ENCODE results near the gene AGTR1.
A peak's percentile ranks its signal among the peaks of the same experiment; 100 is the strongest.

The AGTR1 gene

DNA sequence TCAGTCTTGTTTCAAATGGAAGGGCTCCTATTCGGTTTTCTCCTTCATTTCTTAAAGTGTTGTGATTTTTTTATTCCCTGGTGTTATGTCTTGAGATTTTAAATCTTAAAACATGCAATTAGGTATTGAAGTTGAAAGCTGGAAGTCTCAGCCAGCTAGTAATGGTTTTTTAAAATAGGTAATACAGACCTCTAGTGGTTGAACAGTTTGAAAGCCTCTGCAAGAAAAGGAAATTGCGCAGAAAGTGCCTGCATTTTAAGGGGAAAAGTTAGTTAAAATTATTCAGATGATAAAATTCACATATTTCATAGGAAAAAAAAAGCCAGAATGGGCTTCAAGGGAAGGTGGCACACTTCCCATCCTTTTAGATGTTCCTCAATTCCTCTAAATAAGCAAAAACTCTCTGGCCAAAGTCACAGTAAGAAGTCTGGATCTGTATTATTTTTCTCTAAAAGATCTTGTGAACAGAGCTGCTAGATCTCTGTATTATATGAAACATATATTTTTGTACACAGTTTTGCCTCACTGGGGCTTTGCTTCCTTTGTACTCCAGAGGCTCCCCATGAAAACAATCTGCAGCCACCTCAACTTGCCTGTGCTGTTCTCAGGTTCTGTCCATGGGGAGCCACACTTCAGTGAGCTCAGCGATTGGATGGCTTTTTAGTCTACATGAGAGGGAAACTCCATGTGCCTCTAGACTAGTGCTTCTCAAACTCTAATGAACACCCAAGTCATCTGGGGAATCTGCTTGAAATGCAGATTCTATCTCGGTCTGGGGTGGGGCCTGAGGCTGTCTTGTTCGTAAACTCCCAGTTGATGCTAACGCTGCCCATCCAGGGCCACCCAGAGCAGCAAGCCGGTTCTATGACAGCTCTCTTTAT is 21.5 kb downstream of the AGTR1 start:
- Histone ChIP-seq H3K27me3 (ENCODE audit: insufficient read depth, low read length) (no peaks in the 10 kb centered on the region), H3K79me2 (ENCODE audit: control insufficient read depth, insufficient read depth, low read length, unreplicated experiment) (no peaks in the 10 kb centered on the region), H3K4me1 (ENCODE audit: control insufficient read depth, insufficient read depth, low read length, unreplicated experiment) (peaks cover 13% of the 10 kb centered on the region), H2AFZ (ENCODE audit: low read length, unreplicated experiment) (no peak overlapping the region), H3K27ac (ENCODE audit: low read depth, low read length) (no peak overlapping the region), H3K4me3 (ENCODE audit: low read depth, low read length) (no peak overlapping the region), H3K36me3 (ENCODE audit: insufficient read depth, low read length) (no peaks in the 10 kb centered on the region)

GRCh38 chr3:148720873-148721272 is 23.2 kb downstream of the AGTR1 start:
- H3K27me3 ChIP-seq (ENCODE audit: insufficient read depth, low read length) = no peaks in the 10 kb centered on the region
- no peaks in the 10 kb centered on the region for H3K79me2 ChIP-seq (ENCODE audit: control insufficient read depth, insufficient read depth, low read length, unreplicated experiment)
- H2AFZ ChIP-seq (ENCODE audit: low read length, unreplicated experiment) = no peak overlapping the region
- no peaks in the 10 kb centered on the region for H3K36me3 ChIP-seq (ENCODE audit: insufficient read depth, low read length)
- H3K4me3 ChIP-seq (ENCODE audit: low read depth, low read length) = no peak overlapping the region
- no peak overlapping the region for H3K27ac ChIP-seq (ENCODE audit: low read depth, low read length)
- peaks cover 13% of the 10 kb centered on the region for H3K4me1 ChIP-seq (ENCODE audit: control insufficient read depth, insufficient read depth, low read length, unreplicated experiment)

GRCh38 chr3:148723631-148724030 is 25.9 kb downstream of the AGTR1 start:
- Histone ChIP-seq H3K79me2 (ENCODE audit: control insufficient read depth, insufficient read depth, low read length, unreplicated experiment) (no peaks in the 10 kb centered on the region), H2AFZ (ENCODE audit: low read length, unreplicated experiment) (peak overlapping the region; percentile 51), H3K36me3 (ENCODE audit: insufficient read depth, low read length) (no peaks in the 10 kb centered on the region), H3K27ac (ENCODE audit: low read depth, low read length) (0 out of 2 replicates have a peak overlapping the region, but pooled peaks have one; percentile 5), H3K4me3 (ENCODE audit: low read depth, low read length) (0 out of 2 replicates have a peak overlapping the region, but pooled peaks have one; percentile 4), H3K27me3 (ENCODE audit: insufficient read depth, low read length) (no peaks in the 10 kb centered on the region), H3K4me1 (ENCODE audit: control insufficient read depth, insufficient read depth, low read length, unreplicated experiment) (peaks cover 7% of the 10 kb centered on the region)

- Histone ChIP-seq H3K27ac (ENCODE audit: low read depth, low read length) (no peak overlapping the region), H3K4me1 (ENCODE audit: control insufficient read depth, insufficient read depth, low read length, unreplicated experiment) (peaks cover 7% of the 10 kb centered on the region), H3K79me2 (ENCODE audit: control insufficient read depth, insufficient read depth, low read length, unreplicated experiment) (no peaks in the 10 kb centered on the region), H2AFZ (ENCODE audit: low read length, unreplicated experiment) (no peak overlapping the region), H3K36me3 (ENCODE audit: insufficient read depth, low read length) (no peaks in the 10 kb centered on the region), H3K4me3 (ENCODE audit: low read depth, low read length) (no peak overlapping the region), H3K27me3 (ENCODE audit: insufficient read depth, low read length) (no peaks in the 10 kb centered on the region)
Measured at GRCh38 chr3:148727231-148727630, 29.5 kb downstream of the AGTR1 start.

GRCh38 chr3:148728753-148729152 is 31.1 kb downstream of the AGTR1 start:
- Histone ChIP-seq H3K27ac (ENCODE audit: low read depth, low read length) (no peak overlapping the region), H3K79me2 (ENCODE audit: control insufficient read depth, insufficient read depth, low read length, unreplicated experiment) (no peaks in the 10 kb centered on the region), H3K27me3 (ENCODE audit: insufficient read depth, low read length) (no peaks in the 10 kb centered on the region), H3K36me3 (ENCODE audit: insufficient read depth, low read length) (no peaks in the 10 kb centered on the region), H3K4me1 (ENCODE audit: control insufficient read depth, insufficient read depth, low read length, unreplicated experiment) (peaks cover 3% of the 10 kb centered on the region), H2AFZ (ENCODE audit: low read length, unreplicated experiment) (no peak overlapping the region), H3K4me3 (ENCODE audit: low read depth, low read length) (no peak overlapping the region)

- no peaks in the 10 kb centered on the region for H3K36me3 ChIP-seq (ENCODE audit: insufficient read depth, low read length)
- H3K27ac ChIP-seq (ENCODE audit: low read depth, low read length) = no peak overlapping the region
- H3K27me3 ChIP-seq (ENCODE audit: insufficient read depth, low read length) = no peaks in the 10 kb centered on the region
- no peaks in the 10 kb centered on the region for H3K79me2 ChIP-seq (ENCODE audit: control insufficient read depth, insufficient read depth, low read length, unreplicated experiment)
- no peak overlapping the region for H3K4me3 ChIP-seq (ENCODE audit: low read depth, low read length)
- no peaks in the 10 kb centered on the region for H3K4me1 ChIP-seq (ENCODE audit: control insufficient read depth, insufficient read depth, low read length, unreplicated experiment)
- H2AFZ ChIP-seq (ENCODE audit: low read length, unreplicated experiment) = no peak overlapping the region
Measured at GRCh38 chr3:148729476-148730055, 31.9 kb downstream of the AGTR1 start.

DNA sequence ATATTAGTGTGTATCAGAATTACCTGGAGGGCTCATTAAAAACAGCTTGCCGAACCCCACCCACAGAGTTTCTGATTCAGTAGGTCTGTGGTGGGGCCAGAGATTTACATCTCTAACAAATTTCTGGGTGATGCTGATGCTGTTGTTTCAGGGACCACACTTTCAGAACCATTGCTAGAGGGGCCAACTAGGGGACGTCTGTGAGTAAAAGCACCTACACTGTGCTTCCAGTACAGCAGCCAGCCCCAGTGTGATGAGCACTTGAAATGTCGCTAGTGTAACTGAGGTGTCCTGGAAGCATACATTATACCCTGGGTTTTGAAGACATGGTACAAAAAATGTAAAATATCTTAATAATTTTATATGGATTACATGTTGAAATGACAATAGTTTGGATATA is 33.0 kb downstream of the AGTR1 start:
- Histone ChIP-seq H3K27ac (ENCODE audit: low read depth, low read length) (no peak overlapping the region), H3K27me3 (ENCODE audit: insufficient read depth, low read length) (no peaks in the 10 kb centered on the region), H2AFZ (ENCODE audit: low read length, unreplicated experiment) (no peak overlapping the region), H3K4me1 (ENCODE audit: control insufficient read depth, insufficient read depth, low read length, unreplicated experiment) (peaks cover 6% of the 10 kb centered on the region), H3K4me3 (ENCODE audit: low read depth, low read length) (no peak overlapping the region), H3K36me3 (ENCODE audit: insufficient read depth, low read length) (no peaks in the 10 kb centered on the region), H3K79me2 (ENCODE audit: control insufficient read depth, insufficient read depth, low read length, unreplicated experiment) (no peaks in the 10 kb centered on the region)

DNA sequence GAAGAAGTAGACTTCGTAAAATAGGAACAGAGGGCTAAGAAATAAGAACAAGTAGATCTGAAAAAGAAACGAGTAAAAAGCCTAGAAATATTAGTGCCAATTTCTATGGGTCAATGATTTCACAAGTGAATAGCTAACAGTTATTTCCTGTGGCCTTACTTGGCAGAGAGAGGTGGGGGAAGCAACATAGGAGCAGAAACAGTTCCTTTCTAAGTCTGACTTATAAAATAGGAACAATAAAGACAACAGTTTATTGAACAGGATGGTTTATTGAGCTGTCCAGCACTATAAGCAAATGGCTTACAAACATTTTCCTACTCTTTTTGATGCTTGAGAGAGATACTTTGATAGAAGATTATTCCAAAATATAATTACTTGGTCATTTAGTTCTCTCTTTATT is 37.9 kb downstream of the AGTR1 start:
- peaks cover 21% of the 10 kb centered on the region for H3K4me1 ChIP-seq (ENCODE audit: control insufficient read depth, insufficient read depth, low read length, unreplicated experiment)
- H3K4me3 ChIP-seq (ENCODE audit: low read depth, low read length) = no peak overlapping the region
- H3K79me2 ChIP-seq (ENCODE audit: control insufficient read depth, insufficient read depth, low read length, unreplicated experiment) = no peaks in the 10 kb centered on the region
- H3K27me3 ChIP-seq (ENCODE audit: insufficient read depth, low read length) = no peaks in the 10 kb centered on the region
- H3K27ac ChIP-seq (ENCODE audit: low read depth, low read length) = no peak overlapping the region
- no peaks in the 10 kb centered on the region for H3K36me3 ChIP-seq (ENCODE audit: insufficient read depth, low read length)
- H2AFZ ChIP-seq (ENCODE audit: low read length, unreplicated experiment) = no peak overlapping the region

DNA sequence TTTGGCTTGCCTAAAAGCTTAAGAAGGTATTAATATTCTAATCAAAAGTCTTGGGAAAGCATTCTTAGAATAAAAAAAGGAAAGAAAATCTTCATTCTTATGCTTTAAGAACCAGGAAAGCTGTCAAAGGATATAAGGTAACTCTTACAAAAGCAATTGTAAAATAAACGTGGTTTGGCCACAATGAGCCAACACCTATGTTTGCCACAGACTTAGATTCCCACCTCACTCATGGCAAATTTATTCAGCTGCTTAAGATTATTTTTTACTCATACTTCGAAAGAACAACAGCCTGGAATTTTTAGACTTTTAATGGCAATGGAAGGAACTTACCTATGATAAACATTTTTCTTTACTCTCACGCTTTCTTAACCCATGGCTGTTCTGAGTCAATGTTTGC is 38.4 kb downstream of the AGTR1 start:
- H3K27me3 ChIP-seq (ENCODE audit: insufficient read depth, low read length) = no peaks in the 10 kb centered on the region
- no peaks in the 10 kb centered on the region for H3K79me2 ChIP-seq (ENCODE audit: control insufficient read depth, insufficient read depth, low read length, unreplicated experiment)
- no peak overlapping the region for H3K27ac ChIP-seq (ENCODE audit: low read depth, low read length)
- H3K36me3 ChIP-seq (ENCODE audit: insufficient read depth, low read length) = no peaks in the 10 kb centered on the region
- H3K4me3 ChIP-seq (ENCODE audit: low read depth, low read length) = no peak overlapping the region
- peaks cover 21% of the 10 kb centered on the region for H3K4me1 ChIP-seq (ENCODE audit: control insufficient read depth, insufficient read depth, low read length, unreplicated experiment)
- no peak overlapping the region for H2AFZ ChIP-seq (ENCODE audit: low read length, unreplicated experiment)

DNA sequence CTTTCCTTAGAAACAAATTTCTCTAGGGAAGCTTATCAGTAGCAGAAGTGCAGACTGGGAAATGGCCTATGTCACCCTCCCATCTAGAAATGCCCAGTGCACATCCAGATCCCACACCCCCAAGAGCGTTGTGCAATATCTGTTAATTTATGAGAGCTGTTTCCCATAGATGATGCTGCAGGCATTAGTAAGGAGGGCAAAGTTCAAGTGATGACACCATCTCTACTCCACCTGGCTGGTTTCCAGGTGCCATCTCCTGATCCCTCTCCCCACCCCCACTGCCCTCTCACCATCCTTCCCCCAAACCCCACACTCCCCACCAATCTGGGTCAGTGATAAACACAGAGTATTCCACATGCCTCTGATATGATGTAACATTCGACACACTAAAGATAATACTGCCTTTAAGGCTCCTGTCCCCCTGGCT is 39.4 kb downstream of the AGTR1 start:
- no peak overlapping the region for H3K4me3 ChIP-seq (ENCODE audit: low read depth, low read length)
- no peaks in the 10 kb centered on the region for H3K27me3 ChIP-seq (ENCODE audit: insufficient read depth, low read length)
- H3K4me1 ChIP-seq (ENCODE audit: control insufficient read depth, insufficient read depth, low read length, unreplicated experiment) = peaks cover 21% of the 10 kb centered on the region
- H2AFZ ChIP-seq (ENCODE audit: low read length, unreplicated experiment) = no peak overlapping the region
- no peak overlapping the region for H3K27ac ChIP-seq (ENCODE audit: low read depth, low read length)
- H3K79me2 ChIP-seq (ENCODE audit: control insufficient read depth, insufficient read depth, low read length, unreplicated experiment) = no peaks in the 10 kb centered on the region
- H3K36me3 ChIP-seq (ENCODE audit: insufficient read depth, low read length) = no peaks in the 10 kb centered on the region

GRCh38 chr3:148739720-148740119 is 42.0 kb downstream of the AGTR1 start:
- no peak overlapping the region for H3K27ac ChIP-seq (ENCODE audit: low read depth, low read length)
- no peaks in the 10 kb centered on the region for H3K79me2 ChIP-seq (ENCODE audit: control insufficient read depth, insufficient read depth, low read length, unreplicated experiment)
- H3K36me3 ChIP-seq (ENCODE audit: insufficient read depth, low read length) = no peaks in the 10 kb centered on the region
- no peaks in the 10 kb centered on the region for H3K27me3 ChIP-seq (ENCODE audit: insufficient read depth, low read length)
- H2AFZ ChIP-seq (ENCODE audit: low read length, unreplicated experiment) = no peak overlapping the region
- H3K4me3 ChIP-seq (ENCODE audit: low read depth, low read length) = no peak overlapping the region
- H3K4me1 ChIP-seq (ENCODE audit: control insufficient read depth, insufficient read depth, low read length, unreplicated experiment) = peaks cover 21% of the 10 kb centered on the region

Data from ACC112 (cell line).